Tracheal epithelial cell (primary cell): ENCODE measurements around the gene OR2T4. TPM values are rescaled to one million over a fixed set of nuclear protein-coding genes. Genes with fewer than 3 reads are reported as not detected.

ENCODE experiments used
- total RNA-seq: library from RNA; depleted of rRNA; stranded (reverse); fragments of >200 nt; gene quantifications from 2 replicates; pipeline ENCODE4 v1.2.1, GENCODE V29; 2014

Gene OR2T4, protein sequence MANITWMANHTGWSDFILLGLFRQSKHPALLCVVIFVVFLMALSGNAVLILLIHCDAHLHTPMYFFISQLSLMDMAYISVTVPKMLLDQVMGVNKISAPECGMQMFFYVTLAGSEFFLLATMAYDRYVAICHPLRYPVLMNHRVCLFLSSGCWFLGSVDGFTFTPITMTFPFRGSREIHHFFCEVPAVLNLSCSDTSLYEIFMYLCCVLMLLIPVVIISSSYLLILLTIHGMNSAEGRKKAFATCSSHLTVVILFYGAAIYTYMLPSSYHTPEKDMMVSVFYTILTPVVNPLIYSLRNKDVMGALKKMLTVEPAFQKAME
- not detected in 2 replicates for total RNA-seq

DNA sequence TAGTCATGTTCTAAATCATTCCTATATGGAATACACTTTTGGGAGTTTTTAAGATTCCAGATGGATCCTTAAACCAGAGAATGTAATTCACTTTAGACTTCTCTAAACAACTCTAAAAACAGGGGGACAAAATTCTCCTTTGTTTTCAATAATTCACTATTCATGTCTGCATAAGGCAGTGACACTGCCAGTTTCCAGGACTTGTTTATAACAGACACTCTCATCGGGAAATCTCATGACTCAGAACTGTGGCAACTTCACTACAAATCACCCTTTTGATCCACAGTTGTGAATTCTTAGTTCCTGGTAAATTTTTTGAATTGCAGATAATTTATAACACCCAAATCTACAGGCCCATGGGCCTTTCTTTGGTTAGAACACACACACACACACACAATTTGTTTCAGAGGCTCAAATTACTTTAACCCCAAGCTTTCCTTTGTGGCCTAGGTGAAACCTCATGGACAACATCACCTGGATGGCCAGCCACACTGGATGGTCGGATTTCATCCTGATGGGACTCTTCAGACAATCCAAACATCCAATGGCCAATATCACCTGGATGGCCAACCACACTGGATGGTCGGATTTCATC is at the start of gene OR2T4:
OR2T4 (plus strand) TSS at position 545 of the 595 bp plus-strand sequence; CDS start at position 545, 0 bp downstream.

DNA sequence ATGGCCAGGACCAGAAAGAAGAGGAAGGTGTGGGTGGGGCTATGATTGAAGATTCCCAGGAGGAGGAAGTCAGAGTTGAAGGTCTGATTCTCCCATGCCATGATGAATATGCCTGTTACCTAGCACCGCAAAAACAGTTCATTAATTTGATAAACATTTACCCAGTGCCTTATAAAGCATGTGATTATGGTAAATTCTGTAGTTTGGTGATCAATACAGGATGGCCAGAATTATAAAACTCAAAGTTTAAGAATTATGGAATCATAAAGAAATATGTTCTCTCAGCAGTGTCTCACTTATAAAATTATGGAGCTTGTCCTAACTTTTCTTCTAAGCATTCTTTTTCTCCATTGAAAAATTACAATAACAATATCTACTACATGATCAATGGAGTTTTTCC is 37.0 kb upstream of the OR2T4 start, which contains the start of gene OR2M7:
OR2M7 (minus strand) TSS at position 101 of the 400 bp plus-strand sequence; CDS start at position 101, 0 bp downstream.

DNA sequence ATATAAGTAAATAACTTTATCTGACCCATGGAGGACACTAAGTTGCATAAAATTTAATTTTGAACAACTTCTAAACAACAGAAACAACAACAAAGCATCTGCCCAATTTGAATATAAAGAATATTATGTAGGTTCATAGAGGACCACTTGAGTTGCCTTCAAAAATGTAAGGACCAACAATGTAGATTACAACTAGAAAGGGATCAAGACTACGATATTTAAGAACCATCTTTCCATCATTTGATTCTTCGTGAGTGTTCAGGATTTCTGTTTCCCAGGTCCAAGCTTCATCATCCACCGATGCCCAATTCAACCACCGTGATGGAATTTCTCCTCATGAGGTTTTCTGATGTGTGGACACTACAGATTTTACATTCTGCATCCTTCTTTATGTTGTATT is 13.0 kb upstream of the OR2T4 start, which contains the start of gene OR14C36:
OR14C36 (plus strand) TSS at position 301 of the 400 bp plus-strand sequence; CDS start at position 301, 0 bp downstream.

DNA sequence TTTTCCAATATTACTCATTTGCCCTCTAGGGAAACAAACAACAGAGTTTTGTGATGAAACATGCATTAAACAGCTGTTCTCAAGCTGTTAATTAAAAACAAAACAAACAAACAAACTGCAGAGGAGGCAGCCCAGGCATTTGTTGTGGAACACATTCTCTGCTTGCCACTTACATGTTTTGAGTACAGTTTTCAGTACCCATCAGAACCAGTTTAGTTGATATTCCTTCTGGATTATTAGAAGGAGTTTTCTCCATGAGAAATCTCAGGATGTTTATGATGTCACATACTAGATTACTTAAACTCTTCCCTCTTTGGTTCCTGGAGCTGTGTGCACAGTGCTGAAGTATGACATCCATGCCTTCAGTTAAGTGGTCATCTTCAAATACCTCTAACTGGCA is 14.0 kb downstream of the OR2T4 start, which contains the start of gene OR2T6:
OR2T6 (plus strand) TSS at position 301 of the 400 bp plus-strand sequence. CDS start 11,863 bp downstream, outside the sequence.

DNA sequence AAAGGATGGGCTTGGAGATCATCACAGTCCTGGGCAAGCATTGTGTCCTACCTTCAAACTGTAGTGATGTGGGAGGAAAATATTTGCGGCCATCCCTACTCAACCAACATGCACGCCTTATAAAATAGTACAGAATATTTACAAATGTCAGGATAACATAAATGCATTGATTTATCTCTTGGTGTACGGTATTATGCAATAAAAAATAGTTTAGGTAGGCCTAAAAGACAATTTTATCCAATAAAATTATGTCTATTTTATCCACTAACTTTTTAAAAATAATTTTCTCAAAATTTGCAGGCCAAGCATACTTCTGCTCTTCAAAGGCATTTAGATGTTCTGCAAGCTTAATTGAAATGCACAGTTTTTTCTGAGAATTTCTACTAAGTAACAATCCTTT is 41.3 kb downstream of the OR2T4 start, which contains the start of gene OR2T1:
OR2T1 (plus strand) TSS at position 301 of the 400 bp plus-strand sequence. CDS start 3,100 bp downstream, outside the sequence.

Other genes starting within 250 kb of the OR2T4 start
- not detected in 2 replicates for gene OR2M5, start 216.5 kb upstream of the OR2T4 start, total RNA-seq
- not detected in 2 replicates for gene OR2M2, start 186.8 kb upstream of the OR2T4 start, total RNA-seq
- gene OR2M3, start 164.4 kb upstream of the OR2T4 start, total RNA-seq, result not detected in 2 replicates
- not detected in 2 replicates for gene OR2M4, start 130.2 kb upstream of the OR2T4 start, total RNA-seq
- not detected in 2 replicates for gene OR2T33, start 83.7 kb upstream of the OR2T4 start, total RNA-seq
- not detected in 2 replicates for gene OR2T12, start 58.2 kb upstream of the OR2T4 start, total RNA-seq
- not detected in 2 replicates for gene OR2M7, start 37.1 kb upstream of the OR2T4 start, total RNA-seq
- gene OR14C36, start 12.9 kb upstream of the OR2T4 start, total RNA-seq, result not detected in 2 replicates
- gene OR2T6, start 14.1 kb downstream of the OR2T4 start, total RNA-seq, result not detected in 2 replicates
- gene OR2T1, start 41.4 kb downstream of the OR2T4 start, total RNA-seq, result not detected in 2 replicates
- not detected in 2 replicates for gene OR2T2, start 84.0 kb downstream of the OR2T4 start, total RNA-seq
- 0.24 TPM in 1 of 2 replicates, not detected in the other for gene OR2T3, start 111.7 kb downstream of the OR2T4 start, total RNA-seq
- gene OR2T5, start 126.9 kb downstream of the OR2T4 start, total RNA-seq, result not detected in 2 replicates
- not detected in 2 replicates for gene OR2G6, start 146.4 kb downstream of the OR2T4 start, total RNA-seq
- not detected in 2 replicates for gene OR2T29, start 201.1 kb downstream of the OR2T4 start, total RNA-seq
- not detected in 2 replicates for gene OR2T34, start 213.1 kb downstream of the OR2T4 start, total RNA-seq
- gene OR2T10, start 236.0 kb downstream of the OR2T4 start, total RNA-seq, result not detected in 2 replicates